DND-41 (cell line): Measurements from ENCODE around the gene ANKRD6.

Experiments
- ATAC-seq: fragments of 200-7000 bp; cut with Tn5 transposase; 3 replicates; pipeline ENCODE4 v1.9.1; 2021; ENCODE audit warnings: low read depth; ENCODE audit not compliant: insufficient read depth
- DNase-seq: peaks from one replicate; pipeline ENCODE4 v3.0.0-alpha.2; 2020
- H2AFZ ChIP-seq: 2 replicates; pipeline ENCODE4 v1.6.0; 2012; ENCODE audit warnings: low read depth, low read length
- H3K27ac ChIP-seq: 2 replicates; pipeline ENCODE4 v1.5.1; 2012; ENCODE audit warnings: low read length, inconsistent platforms
- H3K27me3 ChIP-seq: fragments of 200-600 bp; sonication (generic); 2 replicates; pipeline ENCODE4 v1.6.0; 2012; ENCODE audit warnings: low read length, mild to moderate bottlenecking, inconsistent platforms; ENCODE audit not compliant: insufficient read depth, poor library complexity
- H3K36me3 ChIP-seq: 2 replicates; pipeline ENCODE4 v1.5.1; 2012; ENCODE audit warnings: low read length, inconsistent platforms; ENCODE audit not compliant: insufficient read depth
- H3K4me1 ChIP-seq: 2 replicates; pipeline ENCODE4 v1.5.1; 2012; ENCODE audit warnings: mild to moderate bottlenecking, low read length; ENCODE audit not compliant: insufficient read depth
- H3K4me2 ChIP-seq: 2 replicates; pipeline ENCODE4 v1.6.0; 2012; ENCODE audit warnings: mild to moderate bottlenecking, moderate library complexity, low read length, inconsistent platforms; ENCODE audit not compliant: insufficient read depth
- H3K4me3 ChIP-seq, 2 experiments: fragments of 200-600 bp in 1 of 2; shearing (Covaris generic) in 1 of 2; 2 replicates each; pipeline ENCODE4 v1.5.1; 2012 to 2016; ENCODE audit warnings: inconsistent platforms in 2 of 2, low read length in 2 of 2, mild to moderate bottlenecking in 2 of 2, low read depth in 1 of 2, moderate library complexity in 1 of 2
- H3K79me2 ChIP-seq: 2 replicates; pipeline ENCODE4 v1.6.0; 2012; ENCODE audit warnings: low read length, inconsistent platforms; ENCODE audit not compliant: insufficient read depth
- H3K9ac ChIP-seq: 2 replicates; pipeline ENCODE4 v1.6.0; 2012; ENCODE audit warnings: low read depth, mild to moderate bottlenecking, inconsistent platforms, low read length, moderate library complexity
- H3K9me3 ChIP-seq: 2 replicates; pipeline ENCODE4 v1.5.1; 2012; ENCODE audit warnings: low read length, moderate library complexity, mild to moderate bottlenecking, inconsistent platforms; ENCODE audit not compliant: insufficient read depth, severe bottlenecking
- H4K20me1 ChIP-seq: 2 replicates; pipeline ENCODE4 v1.6.0; 2012; ENCODE audit warnings: low read length; ENCODE audit not compliant: insufficient read depth
- CTCF ChIP-seq: IDR thresholded peaks from 2 replicates; pipeline ENCODE4 v1.5.1; 2012; ENCODE audit warnings: borderline replicate concordance, low read length, moderate library complexity, mild to moderate bottlenecking; ENCODE audit not compliant: poor library complexity, severe bottlenecking; ENCODE audit errors: extremely low read depth
- EZH2 ChIP-seq: IDR thresholded peaks from 3 replicates; pipeline ENCODE4 v1.6.1; 2012; ENCODE audit warnings: borderline replicate concordance, low read depth, mild to moderate bottlenecking, moderate library complexity, low read length, inconsistent platforms; ENCODE audit not compliant: severe bottlenecking

The ANKRD6 gene

GRCh38 chr6:89566008-89566800 is 133.3 kb downstream of the ANKRD6 start:
- Histone ChIP-seq H3K27ac (no peak overlapping the region), H3K9ac (no peak overlapping the region), H3K36me3 (no peaks in the 10 kb centered on the region), H3K79me2 (no peaks in the 10 kb centered on the region), H3K27me3 (peaks cover 21% of the 10 kb centered on the region), H3K4me1 (no peaks in the 10 kb centered on the region), H2AFZ (no peak overlapping the region), H3K4me3 (no peak overlapping the region), H3K9me3 (no peaks in the 10 kb centered on the region), H3K4me2 (no peak overlapping the region), H4K20me1 (no peaks in the 10 kb centered on the region; the same call in 1 of the 2 replicates)
- ATAC-seq (no peak), DNase-seq (no peak)
- TF ChIP-seq EZH2 (no peak), CTCF (no peak)

- H3K9me3 ChIP-seq: no peaks in the 10 kb centered on the region
- no peak overlapping the region for H3K4me2 ChIP-seq
- H3K9ac ChIP-seq: no peak overlapping the region
- H3K36me3 ChIP-seq: no peaks in the 10 kb centered on the region
- no peaks in the 10 kb centered on the region for H3K4me1 ChIP-seq
- no peak overlapping the region for H2AFZ ChIP-seq
- TF ChIP-seq EZH2: no peak
- H3K4me3 ChIP-seq: no peak overlapping the region
- H4K20me1 ChIP-seq: no peaks in the 10 kb centered on the region; the same call in 1 of the 2 replicates
- DNase-seq (no peak), ATAC-seq (no peak)
- no peaks in the 10 kb centered on the region for H3K79me2 ChIP-seq
- H3K27ac ChIP-seq: no peak overlapping the region
- peaks cover 17% of the 10 kb centered on the region for H3K27me3 ChIP-seq
Observed at GRCh38 chr6:89566930-89567629, 134.1 kb downstream of the ANKRD6 start.

GRCh38 chr6:89567630-89568390 is 134.9 kb downstream of the ANKRD6 start:
- H3K4me2 ChIP-seq: no peak overlapping the region
- H3K27ac ChIP-seq: no peak overlapping the region
- H3K9me3 ChIP-seq: no peaks in the 10 kb centered on the region
- H2AFZ ChIP-seq: no peak overlapping the region
- TF ChIP-seq CTCF (no peak), EZH2 (no peak)
- H3K9ac ChIP-seq: no peak overlapping the region
- H3K79me2 ChIP-seq: no peaks in the 10 kb centered on the region
- no peaks in the 10 kb centered on the region; the same call in 1 of the 2 replicates for H4K20me1 ChIP-seq
- no peak for ATAC-seq
- no peak for DNase-seq
- H3K4me3 ChIP-seq: no peak overlapping the region
- H3K36me3 ChIP-seq: no peaks in the 10 kb centered on the region
- H3K4me1 ChIP-seq: no peaks in the 10 kb centered on the region
- H3K27me3 ChIP-seq: peaks cover 17% of the 10 kb centered on the region
